Activated T-cell treated with anti-CD3 and anti-CD28 coated beads, Interleukin-2, amount 50 U/mL, for 48 hours (primary cell): ENCODE results near the gene AMBP.
A peak's percentile ranks its signal among the peaks of the same experiment; 100 is the strongest.

Source experiments
- DNase-seq, 2 experiments: peaks; one replicate each; pipeline ENCODE4 v3.0.0-alpha.2; 2020

The AMBP gene

GRCh38 chr9:114029311-114030170 is 48.6 kb downstream of the AMBP start:
- no peak for DNase-seq

DNA sequence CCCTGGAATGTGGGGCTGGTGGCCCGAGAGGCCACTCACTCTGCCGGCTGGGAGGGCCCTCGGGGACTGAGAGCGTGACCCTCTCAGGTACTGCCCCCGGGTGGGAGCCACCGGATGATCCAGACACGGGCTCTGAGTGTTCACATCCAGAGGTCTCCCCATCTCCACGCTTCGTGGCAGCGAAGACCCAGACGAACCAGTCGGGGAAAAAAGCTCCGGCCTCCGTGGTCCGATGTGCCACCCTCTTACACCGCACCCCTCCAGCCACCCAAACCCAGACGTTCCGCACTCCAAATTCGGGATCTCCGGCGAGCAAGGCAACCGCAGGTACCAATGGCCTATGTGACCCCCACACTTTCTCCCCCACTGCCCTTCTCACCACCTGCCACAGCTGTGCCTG is 49.5 kb downstream of the AMBP start:
- no peak for DNase-seq

GRCh38 chr9:114027863-114028465 is 50.1 kb downstream of the AMBP start:
- no peak for DNase-seq

- no peak for DNase-seq
Measured at GRCh38 chr9:114027159-114027862, 50.8 kb downstream of the AMBP start.

DNA sequence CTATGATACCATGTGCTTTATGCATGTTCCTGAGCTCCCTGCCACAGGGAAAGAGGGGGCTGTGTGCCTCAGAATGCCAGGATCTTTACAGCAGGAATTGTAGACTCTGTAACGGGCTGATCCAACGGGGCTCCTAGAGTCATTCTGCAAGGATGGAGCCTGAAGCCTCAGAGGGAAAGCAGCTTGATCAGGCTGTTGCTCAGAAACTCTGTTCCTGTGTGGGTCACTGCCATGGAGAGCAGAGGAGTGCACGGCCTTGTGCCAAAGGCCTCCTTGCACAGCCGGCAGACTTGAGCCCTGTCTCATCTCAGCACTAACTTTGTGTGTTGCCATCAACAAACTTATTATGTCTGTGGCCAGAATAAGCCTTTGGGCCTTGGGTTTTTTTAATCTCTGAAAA is 51.8 kb downstream of the AMBP start:
- no peak for DNase-seq

DNA sequence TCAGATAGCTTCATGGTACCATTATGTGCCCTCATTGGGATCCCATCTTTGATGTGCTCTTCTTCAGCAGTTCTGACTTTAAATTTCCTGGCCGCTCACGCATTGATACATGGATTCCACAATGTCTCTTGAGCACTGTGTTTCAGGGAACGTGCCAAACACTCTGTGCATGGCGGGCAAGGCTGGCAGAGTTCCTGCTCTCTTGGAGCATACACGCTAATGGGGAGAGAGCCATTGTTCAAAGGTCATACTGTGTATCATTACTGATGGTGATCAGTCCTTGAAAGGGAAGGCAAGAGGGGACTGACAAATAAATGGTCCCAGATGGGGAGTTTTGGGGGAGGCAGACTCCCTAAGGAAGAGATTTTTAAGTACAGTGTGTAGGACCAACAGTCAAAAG is 52.3 kb downstream of the AMBP start:
- DNase-seq: no peak

DNA sequence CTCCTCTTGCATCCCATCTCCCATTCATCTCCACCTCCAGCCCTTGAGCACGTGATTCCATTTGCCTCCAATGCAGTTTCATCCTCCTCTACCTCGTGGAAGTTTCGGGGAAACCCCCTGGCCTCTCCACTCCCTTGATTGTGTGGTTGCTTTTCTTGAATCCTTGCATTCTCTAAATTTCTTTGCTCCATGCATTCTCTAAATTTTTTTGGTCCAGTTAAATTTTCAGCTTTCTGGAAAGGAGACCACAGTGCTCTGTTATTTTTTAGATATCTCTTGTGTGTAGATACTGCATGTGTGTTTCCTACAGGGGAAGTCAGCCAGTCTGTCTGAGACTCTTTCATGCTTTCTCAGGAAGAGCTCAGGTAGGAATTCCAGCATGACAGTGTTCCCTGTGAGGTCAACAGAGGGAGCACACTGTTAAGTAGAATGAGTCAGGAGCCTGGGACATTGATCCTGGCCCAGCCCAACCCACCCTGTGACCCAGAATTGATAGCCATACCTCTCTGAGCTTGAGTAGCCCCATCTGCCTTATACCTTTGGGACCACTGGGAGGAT is 52.8 kb downstream of the AMBP start:
- no peak for DNase-seq

GRCh38 chr9:114023961-114024360 is 54.1 kb downstream of the AMBP start:
- no peak for DNase-seq

- DNase-seq: no peak
Measured at GRCh38 chr9:114021578-114021977, 56.5 kb downstream of the AMBP start.

DNA sequence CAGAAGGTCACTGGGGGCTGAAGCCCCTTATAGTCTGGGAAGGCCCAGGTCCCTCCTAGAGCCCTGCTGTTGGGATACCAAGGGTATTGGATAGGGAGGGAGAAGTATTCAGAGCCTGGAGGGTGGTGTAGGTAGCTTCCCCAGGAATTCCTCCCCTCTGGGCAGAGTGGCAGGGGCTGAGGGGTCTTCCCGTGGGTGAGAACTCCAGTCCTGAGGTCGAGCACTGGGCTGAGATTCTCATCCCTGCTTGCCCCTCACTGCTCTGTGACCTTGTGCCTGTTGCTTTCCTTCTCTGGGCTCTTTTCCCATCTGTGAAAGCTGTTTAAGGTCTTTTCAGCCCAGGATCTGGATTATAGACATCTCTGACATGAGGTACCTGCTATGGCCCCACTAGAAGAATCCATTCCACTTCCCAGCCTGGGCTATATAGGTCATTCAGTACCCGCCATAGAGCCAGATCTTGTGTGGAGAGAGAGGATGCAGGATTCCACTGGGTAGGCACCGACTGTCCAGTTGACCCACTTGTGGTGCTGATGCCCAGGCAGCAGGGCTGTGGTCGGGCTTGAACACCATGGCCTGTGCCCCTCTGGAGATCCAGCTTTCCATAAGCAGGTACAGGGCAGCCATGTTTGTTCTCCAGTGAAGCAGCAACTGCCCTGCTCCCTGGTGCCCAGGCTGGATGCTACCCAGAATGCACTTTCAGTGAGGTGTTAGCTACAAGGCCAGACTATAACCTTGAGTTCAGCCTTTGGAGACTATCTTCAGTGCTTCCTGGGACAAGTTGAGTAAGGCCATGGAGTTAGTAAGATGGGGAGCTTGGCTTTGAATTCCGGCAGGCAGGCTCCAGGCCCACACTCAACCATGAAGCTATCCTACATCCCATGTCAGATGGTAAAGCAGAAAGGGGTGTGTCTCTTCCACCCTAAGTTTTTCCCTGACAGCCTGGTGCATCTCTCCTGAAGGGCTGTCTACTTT is 60.1 kb downstream of the AMBP start:
- peak; percentile 4 to 10 for DNase-seq

GRCh38 chr9:114016629-114017423 is 61.3 kb downstream of the AMBP start:
- DNase-seq: peak; percentile 2 to 7

DNA sequence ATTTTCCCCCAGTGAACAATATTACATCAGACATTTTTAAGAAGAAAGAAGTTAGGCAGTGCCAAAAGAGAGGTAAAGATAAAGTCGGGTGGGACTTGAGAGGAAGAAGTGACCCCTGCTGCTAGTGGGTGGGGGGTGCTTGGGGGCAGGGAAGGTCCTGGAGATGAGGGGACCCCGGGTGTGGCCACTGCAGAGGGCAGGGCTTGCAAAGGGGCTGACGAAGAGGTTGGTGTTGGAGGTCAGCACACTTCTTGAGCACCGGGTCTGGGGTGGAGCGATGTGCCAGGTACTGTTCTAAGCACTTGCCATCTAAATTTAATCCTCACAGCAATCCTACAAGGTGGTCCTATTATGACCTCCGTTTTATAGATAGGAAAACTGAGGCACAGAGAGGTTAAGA is 62.0 kb downstream of the AMBP start:
- no peak for DNase-seq

GRCh38 chr9:114015607-114016006 is 62.5 kb downstream of the AMBP start:
- DNase-seq: no peak

GRCh38 chr9:114014044-114014443 is 64.1 kb downstream of the AMBP start:
- DNase-seq: no peak

DNA sequence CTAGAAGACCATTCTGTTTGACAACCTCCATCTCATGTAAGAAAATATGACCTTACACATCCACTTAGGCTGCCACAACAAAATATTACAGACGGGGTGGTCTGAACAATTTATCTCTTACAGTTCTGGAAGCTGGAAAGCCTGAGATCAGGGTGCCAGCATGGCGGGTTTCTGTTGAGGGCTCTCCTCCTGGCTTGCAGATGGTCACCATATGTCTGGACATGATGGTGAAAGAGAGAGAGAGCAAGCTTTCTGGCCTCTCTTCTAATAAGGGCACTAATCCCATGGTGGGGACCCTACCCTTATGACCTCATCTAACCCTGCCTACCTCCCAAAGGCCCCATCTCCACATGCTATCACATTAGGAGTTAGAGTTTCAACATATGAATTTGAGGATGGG is 66.0 kb downstream of the AMBP start:
- DNase-seq: no peak

- no peak for DNase-seq
Measured at GRCh38 chr9:114011313-114011712, 66.8 kb downstream of the AMBP start.
